Renal cortex interstitium (tissue), 11 donors: ENCODE data around the gene ZMPSTE24. TPM values are rescaled to one million over a fixed set of nuclear protein-coding genes. Genes with fewer than 3 reads are reported as not detected.
"Not testable (repeated sequence)": the region's sequence is repeated elsewhere in the genome, so short reads cannot be mapped to it uniquely, and the experiment has no call there.

ENCODE experiments used
- DNase-seq, 11 donors: peaks; one replicate each; pipeline ENCODE4 v3.0.0-alpha.2; 2013; ENCODE audit warnings: low read depth in 9 of 11, low spot score in 4 of 11; ENCODE audit errors: extremely low read depth in 1 of 11
- polyA plus RNA-seq, 3 donors: library from polyadenylated mRNA; unstranded; fragments of 120-200 nt; gene quantifications; one replicate each; pipeline ENCODE4 v1.2.1, GENCODE V29; 2013; ENCODE audit not compliant: insufficient read length in 3 of 3

ZMPSTE24 gene
- polyA plus RNA-seq, 3 donors: 50.1 to 60.4 (median 60.3) TPM

DNA sequence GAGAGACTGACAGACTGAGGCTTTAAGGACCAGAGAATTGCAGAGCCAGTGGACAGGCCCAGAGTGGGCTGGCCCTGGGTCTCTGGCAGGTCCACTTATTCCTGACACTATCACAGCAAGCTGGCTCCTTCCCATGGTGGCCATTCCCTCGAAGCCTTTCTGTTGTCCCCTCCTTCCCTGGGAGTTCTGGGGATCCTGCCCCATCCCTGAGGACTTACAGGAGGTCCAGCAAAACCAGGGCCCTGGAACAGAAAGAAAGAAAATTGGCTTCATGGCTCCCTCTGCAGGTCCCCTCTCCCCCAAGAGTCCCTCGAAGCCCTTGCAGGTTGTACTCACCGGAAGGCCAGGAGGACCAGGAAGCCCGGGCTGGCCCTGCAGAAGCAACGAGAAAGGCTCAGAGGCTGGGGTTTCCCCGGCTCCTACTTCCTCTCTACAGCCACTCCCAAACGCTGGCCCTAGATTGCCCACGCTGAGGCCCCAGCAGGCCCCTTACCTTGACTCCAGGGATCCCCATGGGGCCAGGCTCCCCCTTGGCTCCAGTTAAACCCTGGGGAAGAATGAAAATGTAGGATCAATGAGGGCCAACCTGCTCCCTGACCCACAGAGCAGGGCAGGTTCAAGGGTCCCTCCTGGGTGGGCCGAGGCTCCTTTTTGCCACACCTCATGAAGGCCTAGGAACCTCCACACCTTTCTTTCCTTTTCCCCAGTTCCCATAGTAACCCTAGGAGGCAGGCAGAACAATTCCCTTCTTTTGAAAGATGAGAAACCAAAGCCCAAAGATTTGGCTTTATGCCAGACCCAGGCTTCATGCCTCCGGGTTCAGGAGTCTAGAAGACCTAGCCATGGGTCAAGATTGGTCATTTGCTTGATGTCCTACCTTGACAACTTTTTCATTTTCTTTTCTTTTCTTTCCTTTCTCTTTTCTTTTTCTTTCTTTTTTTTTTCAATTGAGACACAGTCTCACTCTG lies 54.5 kb downstream of the ZMPSTE24 start:
- DNase-seq: no peak

DNA sequence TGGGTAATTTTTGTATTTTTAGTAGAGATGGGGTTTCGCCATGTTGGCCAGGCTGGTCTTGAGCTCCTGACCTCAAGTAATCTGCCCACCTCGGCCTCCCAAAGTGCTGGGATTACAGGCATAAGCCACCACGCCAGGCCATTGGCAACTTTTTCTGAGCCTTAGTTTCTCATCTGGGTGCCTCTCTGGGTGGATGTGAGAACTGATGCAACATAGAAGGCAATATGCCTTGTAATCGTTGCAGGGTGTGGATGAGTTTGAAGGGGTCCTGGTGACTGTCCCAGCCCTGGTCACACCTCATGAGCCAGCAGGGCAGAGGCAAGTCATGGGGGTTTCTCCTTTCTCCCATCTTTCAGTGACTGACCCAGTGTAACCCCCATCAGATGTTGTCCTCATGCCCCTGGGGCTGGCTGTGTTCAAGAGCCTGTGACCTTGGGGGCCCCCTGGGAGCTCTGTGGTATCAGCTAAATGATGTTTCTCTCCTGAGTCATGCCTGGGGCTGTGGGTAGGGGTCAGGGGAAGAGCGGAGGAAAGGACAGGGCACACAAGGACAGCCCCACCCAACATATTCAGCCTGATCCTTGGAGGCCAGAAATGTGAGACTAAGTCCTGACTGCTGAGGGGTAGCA lies 55.4 kb downstream of the ZMPSTE24 start:
- DNase-seq: no peak

DNA sequence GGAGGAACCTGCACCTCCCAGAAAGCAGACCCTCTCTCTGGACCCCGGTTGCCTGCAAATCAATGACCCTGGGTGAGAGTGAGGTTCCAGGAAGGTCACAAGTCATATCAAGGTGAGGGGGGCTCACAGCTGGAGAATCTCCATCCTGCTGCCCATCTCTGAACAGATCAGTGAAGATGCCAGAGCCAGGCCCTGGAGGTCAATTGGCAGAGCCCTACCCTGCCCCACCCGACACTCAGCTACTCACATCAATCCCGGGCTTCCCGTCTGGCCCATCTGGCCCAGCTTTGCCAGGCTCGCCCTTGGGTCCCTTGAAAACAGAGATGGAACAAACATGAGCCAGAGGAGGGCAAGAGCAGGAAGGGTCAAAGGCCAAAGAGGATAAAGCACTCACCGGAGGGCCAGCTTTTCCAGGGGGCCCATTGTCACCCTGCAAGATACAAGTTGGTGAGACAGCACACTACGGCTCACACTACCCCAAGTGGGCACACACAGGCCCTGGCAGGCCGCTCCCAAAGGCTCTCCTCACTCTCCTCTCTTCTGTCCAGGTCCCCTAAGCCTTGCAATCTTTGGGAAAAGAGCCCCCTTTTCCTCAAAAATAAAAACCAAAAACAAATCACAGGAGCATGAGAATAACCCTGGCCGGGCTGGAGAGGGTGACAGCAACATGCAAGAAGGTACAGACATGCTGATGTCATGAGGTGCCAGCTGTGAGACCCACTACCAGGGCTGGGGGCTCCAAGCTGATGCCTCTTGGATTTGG lies 56.1 kb downstream of the ZMPSTE24 start:
- DNase-seq: no peak

DNA sequence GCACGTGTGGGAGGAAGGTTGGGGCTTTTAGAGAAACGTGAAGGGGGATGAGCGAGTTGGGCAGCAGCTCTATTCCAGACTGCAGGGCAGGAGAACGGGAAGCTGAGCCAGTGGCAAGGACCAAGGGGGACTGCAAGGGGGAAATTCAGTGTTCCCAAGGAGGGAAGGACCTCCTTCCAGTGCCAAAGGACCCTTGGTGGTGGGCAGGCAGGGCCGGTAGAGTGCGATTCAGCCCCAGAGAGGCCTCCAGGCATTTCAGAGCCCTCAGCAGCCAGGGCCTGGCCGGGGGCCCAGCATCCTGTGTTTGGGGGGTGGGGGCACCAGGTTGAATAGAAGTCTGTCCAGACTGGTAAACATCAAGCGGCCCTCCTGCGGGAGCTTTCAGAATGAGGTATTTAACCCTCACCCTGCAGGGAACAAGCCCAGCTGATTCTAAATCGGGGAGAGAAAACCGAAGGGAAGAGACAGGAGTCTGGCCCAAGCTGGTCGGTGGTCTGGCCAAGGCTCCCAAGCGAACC lies 56.7 kb downstream of the ZMPSTE24 start:
- peak in 1 of 11 donors; percentile 17 for DNase-seq

DNA sequence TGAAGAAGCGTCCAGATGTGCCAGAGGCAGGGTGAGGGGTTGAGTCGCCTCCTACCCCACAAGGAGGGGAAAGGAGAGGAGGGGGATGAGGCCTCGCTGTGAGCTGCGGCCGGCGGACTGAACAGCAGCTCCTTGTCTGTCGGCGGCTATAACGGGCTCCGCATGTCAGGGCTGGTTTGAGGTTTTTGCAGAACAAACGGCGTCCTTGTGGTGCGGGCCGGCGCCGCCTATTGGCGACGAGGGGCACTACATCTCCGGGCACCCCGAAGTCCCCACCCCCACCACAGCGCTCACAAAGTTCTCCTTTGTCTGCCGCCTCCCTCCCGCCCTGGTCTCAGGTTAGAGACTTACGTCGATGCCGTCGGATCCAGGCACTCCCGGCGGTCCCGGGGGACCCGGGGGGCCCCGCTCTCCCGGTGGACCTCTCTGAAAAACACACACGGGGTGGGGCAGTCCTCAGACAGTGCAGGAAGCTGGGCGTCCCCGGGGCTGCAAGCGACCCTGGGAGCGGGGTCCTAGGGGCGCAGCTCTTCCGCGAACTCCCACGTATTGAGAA lies 57.3 kb downstream of the ZMPSTE24 start:
- peak; percentile 61 to 84 (median 80) for DNase-seq

DNA sequence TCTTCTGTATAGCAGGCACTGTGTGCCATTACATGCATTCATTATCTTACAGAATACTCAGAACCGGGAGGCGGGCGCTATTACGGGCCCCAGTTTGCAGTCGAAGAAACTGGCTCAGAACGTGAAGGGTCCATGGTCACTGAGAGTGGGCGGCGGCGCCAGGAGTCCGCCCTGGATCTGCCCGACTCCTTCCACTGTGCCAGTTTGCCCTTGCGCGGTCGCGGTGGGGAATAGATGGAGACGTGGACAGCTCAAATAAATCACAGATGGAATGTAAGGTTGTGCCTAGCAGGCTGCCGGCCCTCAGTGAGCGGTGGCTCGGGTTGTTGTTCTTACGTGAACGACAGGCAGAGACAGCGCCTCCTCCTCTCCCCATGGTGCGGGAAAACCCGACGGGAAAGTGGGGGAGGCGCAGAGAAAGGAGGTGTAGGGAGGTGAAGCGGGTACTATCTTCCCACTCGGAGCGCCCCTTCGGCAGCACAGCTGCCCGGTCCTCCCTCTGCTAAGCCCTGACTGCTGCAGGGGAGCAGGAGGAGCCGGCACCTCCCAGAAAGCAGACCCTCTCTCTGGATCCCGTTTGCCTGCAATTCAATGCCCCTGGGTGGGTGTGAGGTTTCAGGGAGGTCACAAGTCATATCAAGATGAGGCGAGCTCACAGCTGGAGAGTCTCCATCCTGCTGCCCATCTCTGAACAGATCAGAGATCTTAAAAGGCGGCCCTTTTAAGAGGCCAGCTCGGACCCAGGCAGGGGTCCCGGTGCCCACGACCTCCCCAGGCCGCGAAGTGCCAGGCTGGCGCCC lies 58.0 kb downstream of the ZMPSTE24 start:
- peak in 8 of 11 donors; percentile 23 to 52 (median 39) for DNase-seq

DNA sequence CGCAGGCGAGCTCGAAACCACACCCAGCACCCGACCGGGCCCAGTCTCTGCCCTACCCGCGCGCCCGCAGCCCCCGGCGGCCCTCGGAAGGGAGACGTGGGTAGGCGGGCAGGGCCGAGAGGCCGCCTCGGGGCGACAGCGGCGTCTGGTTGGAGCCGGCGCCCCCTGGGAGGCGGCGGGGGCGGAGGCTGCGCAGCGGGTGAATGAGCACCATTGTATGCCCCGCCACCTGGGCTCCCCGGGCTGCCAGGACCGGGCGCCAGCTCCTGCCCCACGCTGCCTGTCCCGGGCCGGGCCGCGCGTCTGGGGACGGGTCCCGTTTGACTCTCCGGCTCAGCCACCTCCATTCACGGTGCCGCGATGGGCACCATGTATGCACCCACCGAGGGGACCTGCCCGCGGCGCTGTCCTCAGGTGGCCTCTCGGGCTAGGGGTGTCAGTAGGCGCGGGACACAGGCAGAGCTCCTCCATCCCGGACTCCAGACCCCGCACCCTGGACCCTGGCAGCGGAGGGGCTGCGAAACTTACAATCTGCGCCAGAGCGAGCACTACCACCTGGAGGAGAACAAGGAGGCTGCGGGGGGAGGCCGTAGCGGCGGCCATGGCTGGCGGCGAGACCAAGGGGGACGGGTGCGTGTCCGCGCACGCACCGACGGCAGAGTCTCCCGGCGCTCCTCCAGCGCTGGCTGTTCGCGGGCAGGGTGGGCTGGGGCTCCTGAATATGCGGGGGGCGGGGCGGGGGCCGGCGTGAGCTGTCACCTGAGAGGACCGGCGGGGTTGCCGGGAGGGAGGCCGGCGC lies 58.8 kb downstream of the ZMPSTE24 start, which contains the start of gene COL9A2:
COL9A2 (minus strand) TSS at position 692 of the 799 bp plus-strand sequence; CDS start at position 603, 89 bp downstream.
- peak in 7 of 11 donors; percentile 13 to 58 (median 47) for DNase-seq

DNA sequence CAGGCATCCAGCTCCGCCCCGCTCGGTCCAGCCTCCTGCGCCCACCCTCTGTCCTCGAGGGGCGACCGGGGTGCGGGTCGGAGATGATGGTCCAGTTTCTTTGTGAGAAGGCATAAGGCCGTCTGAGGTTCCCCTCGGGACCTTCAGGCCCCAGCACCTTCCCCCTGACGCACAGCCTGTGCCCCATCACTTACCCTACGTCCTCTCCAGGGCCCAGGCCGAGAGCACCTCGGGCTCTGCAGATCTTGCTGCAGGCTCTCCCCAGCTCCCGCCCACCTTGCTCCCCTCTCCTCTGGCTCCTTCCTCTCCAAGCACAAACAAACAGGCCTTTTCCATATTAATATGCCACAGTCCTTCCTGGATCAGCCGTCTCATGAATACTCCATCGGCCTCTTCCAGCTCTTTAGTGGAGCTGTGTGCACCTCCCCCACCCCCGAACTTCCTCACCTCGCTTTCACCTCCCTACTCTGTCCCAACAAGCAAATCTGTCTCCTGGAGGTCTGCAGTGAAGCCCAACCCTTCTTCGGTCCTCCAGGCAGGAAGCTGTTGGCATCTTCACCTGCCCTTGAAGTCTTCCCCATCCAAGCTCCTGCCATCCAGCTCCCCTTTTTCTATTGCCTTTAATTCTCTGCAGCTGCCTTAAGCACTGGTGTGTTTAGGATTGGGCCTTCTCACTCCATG lies 59.5 kb downstream of the ZMPSTE24 start:
- no peak for DNase-seq

DNA sequence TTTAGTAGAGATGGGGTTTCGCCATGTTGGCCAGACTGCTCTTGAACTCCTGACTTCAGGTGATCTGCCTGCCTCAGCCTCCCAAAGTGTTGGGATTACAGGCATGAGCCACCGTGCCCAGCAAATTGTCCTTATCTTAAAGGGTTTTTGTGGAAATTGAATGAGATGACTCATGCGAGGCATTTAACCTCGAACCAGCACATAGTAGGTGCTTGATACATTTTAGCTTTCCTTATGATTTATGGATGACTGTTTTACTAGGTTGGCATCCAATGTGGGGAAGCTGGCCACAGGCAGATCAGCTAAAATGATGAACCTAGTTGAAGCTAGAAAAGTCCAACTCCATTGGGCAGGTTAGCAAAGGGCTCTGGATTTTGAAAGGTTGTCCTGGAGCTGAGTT lies 60.4 kb downstream of the ZMPSTE24 start:
- no peak for DNase-seq

DNA sequence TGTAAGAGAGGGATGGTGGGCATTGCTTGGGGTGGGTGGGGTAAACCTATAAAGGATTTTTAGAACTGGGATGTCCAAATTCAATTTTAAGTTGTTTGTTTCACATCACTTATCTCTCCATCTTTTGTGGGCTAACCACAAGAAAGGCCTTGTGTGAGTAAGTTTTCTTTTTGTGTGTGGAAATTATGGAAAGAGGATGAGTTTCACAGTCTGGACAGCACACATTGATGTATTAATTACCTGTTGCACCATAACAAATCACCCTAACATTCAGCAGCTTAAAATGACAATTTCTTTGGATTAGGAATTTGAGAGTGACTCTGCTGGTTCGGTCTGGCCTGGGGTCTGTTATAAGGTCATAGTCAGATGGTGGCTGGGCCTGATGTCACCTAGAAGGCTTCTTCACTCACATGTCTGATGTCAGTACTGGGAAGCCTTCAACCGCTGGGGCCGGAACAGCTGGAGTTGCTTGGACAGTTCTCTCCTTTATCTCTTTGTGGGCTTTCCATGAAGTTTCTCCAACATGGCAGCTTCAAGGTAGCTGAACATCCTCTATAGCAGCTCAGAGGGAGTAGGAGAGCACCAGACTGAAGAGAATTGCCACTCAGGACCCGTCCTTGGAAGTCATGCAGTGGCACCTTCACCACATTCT lies 61.1 kb downstream of the ZMPSTE24 start:
- no peak for DNase-seq

DNA sequence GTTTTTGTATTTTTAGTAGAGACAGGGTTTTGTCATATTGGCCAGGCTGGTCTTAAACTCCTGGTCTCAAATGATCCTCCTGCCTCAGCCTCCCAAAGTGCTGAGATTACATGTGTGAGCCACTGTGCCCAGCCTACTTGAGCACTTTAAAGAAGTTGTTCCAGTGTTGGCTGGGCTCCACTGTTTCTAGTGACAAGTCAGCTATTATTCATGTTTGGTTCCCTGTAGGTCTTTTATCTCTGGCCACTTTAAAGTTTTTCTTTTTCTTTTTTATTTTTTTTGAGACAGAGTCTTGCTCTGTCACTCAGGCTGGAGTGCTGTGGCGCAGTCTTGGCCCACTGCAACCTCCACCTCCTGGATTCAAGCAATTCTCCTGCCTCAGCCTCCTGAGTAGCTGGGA lies 73.4 kb downstream of the ZMPSTE24 start:
- DNase-seq: not testable (repeated sequence)

DNA sequence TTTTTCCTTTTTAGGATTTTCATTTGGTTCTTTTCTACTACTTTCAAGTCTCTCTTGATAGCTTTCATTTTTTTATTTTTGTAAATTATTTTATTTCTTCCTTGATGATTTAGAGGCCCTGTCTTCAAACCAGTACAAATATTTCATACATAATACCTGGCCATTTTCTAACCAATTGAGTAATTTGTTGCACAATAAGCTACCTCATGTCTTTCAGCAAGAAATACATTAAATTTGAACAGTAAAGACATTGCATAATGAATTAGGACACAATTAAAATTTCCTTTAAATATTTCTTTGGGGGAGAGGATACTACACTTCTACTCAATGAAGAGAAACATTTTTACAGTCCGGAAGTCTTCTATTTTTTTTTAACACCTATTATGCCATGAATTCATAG lies 74.7 kb downstream of the ZMPSTE24 start:
- DNase-seq: no peak

DNA sequence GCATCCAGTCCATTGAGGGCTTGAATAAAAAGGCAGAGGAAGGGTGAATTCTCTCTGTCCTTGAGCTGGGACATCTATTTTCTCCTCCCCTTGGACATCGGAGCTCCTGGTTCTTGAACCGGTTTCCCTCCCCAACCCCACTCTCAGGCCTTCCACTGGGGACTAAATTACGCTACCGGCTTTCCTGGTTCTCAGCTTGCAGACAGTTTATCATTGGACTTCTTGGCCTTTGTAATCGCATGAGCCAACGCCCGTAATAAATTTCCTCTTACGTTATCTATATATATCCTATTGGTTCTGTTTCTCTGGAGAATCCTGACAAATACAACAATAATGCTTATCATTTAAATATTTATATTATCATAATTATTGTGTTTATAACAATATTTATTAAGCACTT lies 79.4 kb downstream of the ZMPSTE24 start:
- no peak for DNase-seq

DNA sequence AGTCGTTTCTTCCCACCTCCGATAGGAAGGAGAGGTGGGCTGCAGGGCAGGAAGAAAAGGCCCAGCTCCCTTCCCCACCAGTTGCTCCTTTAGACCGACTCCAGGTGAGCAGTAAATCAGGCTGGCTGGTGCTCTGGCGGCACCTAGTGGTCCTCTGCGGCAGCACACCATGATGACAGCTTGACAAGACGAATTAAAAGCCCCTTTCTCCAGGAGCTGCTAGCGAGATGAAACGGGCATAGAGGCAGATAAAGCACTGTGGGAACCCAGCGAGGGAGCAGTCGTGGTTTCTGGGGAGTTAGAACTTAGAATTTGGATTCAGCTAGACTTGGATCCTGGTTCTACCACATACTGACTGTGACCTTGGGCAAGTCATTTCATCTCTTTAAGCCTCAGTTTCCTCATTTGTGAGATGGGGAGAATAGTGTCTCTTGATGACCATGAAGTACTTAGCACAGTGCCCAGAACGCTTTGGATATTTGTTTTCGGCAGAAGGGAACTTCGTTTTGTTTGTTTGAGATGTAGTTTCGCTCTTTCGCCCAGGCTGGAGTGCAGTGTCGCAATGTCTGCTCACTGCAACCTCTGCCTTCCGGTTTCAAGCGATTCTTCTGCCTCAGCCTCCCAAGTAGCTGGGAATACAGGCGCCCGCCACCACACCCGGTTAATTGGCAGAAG lies 80.8 kb downstream of the ZMPSTE24 start:
- peak; percentile 54 to 82 (median 71) for DNase-seq

DNA sequence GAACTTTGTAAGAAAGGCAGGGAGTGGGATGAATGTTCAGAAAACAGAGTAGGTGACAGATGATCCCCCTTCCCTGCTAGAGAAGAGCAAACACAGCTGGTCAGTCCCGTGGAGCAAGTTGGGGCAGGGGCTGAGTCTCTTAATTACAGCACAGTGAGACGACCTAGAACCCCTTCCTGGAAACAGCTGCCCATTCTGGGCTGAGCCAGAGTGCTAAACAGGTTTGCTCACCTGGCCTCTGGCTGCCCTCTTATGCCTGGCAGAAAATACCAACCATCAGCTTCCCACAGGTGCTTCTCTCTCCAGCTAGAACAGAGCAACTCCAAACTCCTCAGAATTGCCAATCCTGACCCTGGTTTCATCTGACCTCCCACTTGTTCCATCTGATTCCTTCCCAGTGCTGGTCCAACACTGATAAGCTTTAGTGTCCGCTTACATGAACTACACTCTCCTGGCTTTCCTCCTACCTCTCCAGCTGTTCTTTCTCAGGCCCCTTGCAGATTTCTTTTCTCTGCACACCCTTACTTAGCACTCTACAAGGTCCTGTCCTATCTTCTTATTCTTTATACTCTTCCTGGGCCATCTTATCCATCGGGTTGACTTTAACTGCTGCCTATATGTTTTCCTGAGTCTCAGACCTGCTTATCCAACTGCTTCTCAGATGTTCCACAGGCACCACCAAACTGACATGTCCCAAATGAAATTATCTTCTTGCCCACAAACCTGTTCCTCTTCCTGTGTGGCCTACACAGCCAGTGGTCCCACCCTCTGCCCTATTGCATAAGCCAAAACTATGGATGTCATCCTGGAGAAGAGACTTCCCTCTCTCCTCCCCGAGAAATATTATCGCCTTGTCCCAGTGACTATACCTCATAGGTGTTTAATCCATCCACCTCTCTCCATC lies 81.6 kb downstream of the ZMPSTE24 start:
- no peak for DNase-seq
